ENCODE data around the gene RALGPS2. TPM values are rescaled to one million over a fixed set of nuclear protein-coding genes. Genes with fewer than 3 reads are reported as not detected.

Gene RALGPS2
- total and polyA plus RNA-seq, 12 donors, result 2.5 to 36.7 (median 12.9) TPM

GRCh38 chr1:178921499-178921898, 196.5 kb downstream of the RALGPS2 start:
- Histone ChIP-seq H3K9me3 (replicated peaks in 1 of 3) (peaks cover 0 to 5% (median 0%) of the 10 kb centered on the region in 3 donors), H3K4me3 (no peak overlapping the region), H3K27me3 (no peaks in the 10 kb centered on the region), H3K4me1 (replicated peaks in 1 of 2) (peaks cover 0 to 15% of the 10 kb centered on the region in 2 donors), H3K27ac (no peak overlapping the region), H3K36me3 (replicated peaks in 1 of 2) (no peaks in the 10 kb centered on the region)
- DNase-seq, result no peak
- no peak for TF ChIP-seq POLR2A (IDR thresholded peaks at IDR 0.05)
- TF ChIP-seq, protein P1, sequence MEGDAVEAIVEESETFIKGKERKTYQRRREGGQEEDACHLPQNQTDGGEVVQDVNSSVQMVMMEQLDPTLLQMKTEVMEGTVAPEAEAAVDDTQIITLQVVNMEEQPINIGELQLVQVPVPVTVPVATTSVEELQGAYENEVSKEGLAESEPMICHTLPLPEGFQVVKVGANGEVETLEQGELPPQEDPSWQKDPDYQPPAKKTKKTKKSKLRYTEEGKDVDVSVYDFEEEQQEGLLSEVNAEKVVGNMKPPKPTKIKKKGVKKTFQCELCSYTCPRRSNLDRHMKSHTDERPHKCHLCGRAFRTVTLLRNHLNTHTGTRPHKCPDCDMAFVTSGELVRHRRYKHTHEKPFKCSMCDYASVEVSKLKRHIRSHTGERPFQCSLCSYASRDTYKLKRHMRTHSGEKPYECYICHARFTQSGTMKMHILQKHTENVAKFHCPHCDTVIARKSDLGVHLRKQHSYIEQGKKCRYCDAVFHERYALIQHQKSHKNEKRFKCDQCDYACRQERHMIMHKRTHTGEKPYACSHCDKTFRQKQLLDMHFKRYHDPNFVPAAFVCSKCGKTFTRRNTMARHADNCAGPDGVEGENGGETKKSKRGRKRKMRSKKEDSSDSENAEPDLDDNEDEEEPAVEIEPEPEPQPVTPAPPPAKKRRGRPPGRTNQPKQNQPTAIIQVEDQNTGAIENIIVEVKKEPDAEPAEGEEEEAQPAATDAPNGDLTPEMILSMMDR (IDR thresholded peaks at IDR 0.05), result no peak
- intact Hi-C loops (cut with DNase I), result no loop called here
- WGBS, 4 donors, result 94 to 99% (median 96%) methylated on average over 2 of the region's 2 CpGs

- peaks cover 0 to 5% (median 0%) of the 10 kb centered on the region in 3 donors for H3K9me3 ChIP-seq (replicated peaks in 1 of 3)
- H3K27me3 ChIP-seq, result no peaks in the 10 kb centered on the region
- no peaks in the 10 kb centered on the region for H3K36me3 ChIP-seq (replicated peaks in 1 of 2)
- no peak overlapping the region for H3K4me3 ChIP-seq
- intact Hi-C loops (cut with DNase I), result no loop called here
- no peak for TF ChIP-seq POLR2A (IDR thresholded peaks at IDR 0.05)
- TF ChIP-seq, protein P1 (IDR thresholded peaks at IDR 0.05), result no peak
- peaks cover 0 to 10% of the 10 kb centered on the region in 2 donors for H3K4me1 ChIP-seq (replicated peaks in 1 of 2)
- 87 to 93% (median 88%) methylated on average over 2 of the region's 2 CpGs for WGBS, 4 donors
- no peak overlapping the region for H3K27ac ChIP-seq
- DNase-seq, result no peak
Observed at GRCh38 chr1:178923512-178923911, 198.5 kb downstream of the RALGPS2 start.

DNA sequence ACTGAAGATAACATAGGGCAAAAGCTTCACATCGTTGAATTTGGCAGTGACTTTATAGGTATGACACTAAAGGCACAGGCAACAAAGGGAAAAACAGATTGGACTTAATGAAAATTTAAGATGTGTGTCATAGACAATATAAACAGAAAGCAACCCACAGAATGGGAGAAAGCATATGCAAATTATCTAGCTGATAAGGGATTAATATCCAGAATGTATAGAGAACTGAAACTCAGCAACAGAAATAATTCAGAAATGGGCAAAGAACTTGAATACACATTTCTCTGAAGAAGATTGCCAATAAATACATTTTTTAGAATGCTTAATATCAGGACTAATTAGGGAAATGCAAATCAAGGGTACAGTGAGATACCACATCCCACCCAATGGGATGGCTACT, 201.0 kb downstream of the RALGPS2 start:
- Histone ChIP-seq H3K4me1 (replicated peaks in 1 of 2) (no peaks in the 10 kb centered on the region), H3K9me3 (replicated peaks in 1 of 3) (peaks cover 0 to 5% (median 0%) of the 10 kb centered on the region in 3 donors), H3K27me3 (no peaks in the 10 kb centered on the region), H3K27ac (no peak overlapping the region), H3K4me3 (no peak overlapping the region), H3K36me3 (replicated peaks in 1 of 2) (no peaks in the 10 kb centered on the region)
- WGBS, 4 donors, result 84 to 96% (median 93%) methylated on average over 1 of the region's 1 CpG
- no peak for DNase-seq
- TF ChIP-seq, protein P1 (IDR thresholded peaks at IDR 0.05), result no peak
- intact Hi-C loops (cut with DNase I), result no loop called here

DNA sequence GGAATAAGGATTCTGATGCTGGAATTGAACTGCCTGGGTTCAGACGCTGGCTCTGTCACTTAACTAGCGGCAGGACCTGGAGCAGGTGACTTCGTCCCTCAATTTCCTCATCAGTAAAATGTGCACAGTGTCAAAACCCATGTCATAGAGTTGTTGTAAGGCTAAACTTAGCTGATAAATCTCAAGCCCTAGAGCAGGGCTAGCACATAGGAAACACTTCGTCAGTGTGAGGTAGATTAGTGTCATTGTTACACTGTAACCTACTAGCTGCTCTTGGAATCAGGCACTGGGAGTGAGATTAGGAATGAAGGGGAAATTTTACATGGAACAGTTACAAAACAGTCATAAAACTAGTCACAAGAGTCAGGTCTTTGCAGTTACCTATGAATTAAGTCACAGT, 202.0 kb downstream of the RALGPS2 start:
- intact Hi-C loops (cut with DNase I), result no loop called here
- no peaks in the 10 kb centered on the region for H3K4me1 ChIP-seq (replicated peaks in 1 of 2)
- H3K36me3 ChIP-seq (replicated peaks in 1 of 2), result no peaks in the 10 kb centered on the region
- TF ChIP-seq, protein P1 (IDR thresholded peaks at IDR 0.05), result no peak
- TF ChIP-seq POLR2A (IDR thresholded peaks at IDR 0.05), result no peak
- H3K4me3 ChIP-seq, result no peak overlapping the region
- peaks cover 0 to 5% (median 0%) of the 10 kb centered on the region in 3 donors for H3K9me3 ChIP-seq (replicated peaks in 1 of 3)
- DNase-seq, result no peak
- no peak overlapping the region for H3K27ac ChIP-seq
- H3K27me3 ChIP-seq, result no peaks in the 10 kb centered on the region
- WGBS, 4 donors, result 88 to 97% (median 92%) methylated on average over 4 of the region's 4 CpGs

Measured in adrenal gland (tissue), 12 donors.